ENCODE data around the gene CTDSPL.
"Not testable (repeated sequence)": the region's sequence is repeated elsewhere in the genome, so short reads cannot be mapped to it uniquely, and the experiment has no call there.

DNA sequence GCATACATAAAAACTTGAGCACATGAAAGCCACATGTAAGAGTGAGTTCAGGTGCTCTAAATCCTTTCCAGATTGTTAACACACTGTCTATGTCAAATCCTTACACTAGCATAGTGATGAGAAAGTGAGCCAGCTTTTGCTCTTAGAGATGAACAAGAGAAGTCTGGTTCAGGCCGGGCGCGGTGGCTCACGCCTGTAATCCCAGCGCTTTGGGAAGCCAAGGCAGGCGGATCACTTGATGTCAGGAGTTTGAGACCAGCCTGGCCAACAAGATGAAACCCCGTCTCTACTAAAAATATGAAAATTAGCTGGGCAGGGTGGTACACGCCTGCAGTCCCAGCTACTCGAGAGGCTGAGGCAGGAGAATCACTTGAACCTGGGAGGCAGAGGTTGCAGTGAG, 46.5 kb upstream of the CTDSPL start:
- TF ChIP-seq CSDC2, ZC3H10, ISL1 (CRISPR knock-in tag; IDR thresholded peaks at IDR 0.05): not testable (repeated sequence)
- TF ChIP-seq, protein P1, sequence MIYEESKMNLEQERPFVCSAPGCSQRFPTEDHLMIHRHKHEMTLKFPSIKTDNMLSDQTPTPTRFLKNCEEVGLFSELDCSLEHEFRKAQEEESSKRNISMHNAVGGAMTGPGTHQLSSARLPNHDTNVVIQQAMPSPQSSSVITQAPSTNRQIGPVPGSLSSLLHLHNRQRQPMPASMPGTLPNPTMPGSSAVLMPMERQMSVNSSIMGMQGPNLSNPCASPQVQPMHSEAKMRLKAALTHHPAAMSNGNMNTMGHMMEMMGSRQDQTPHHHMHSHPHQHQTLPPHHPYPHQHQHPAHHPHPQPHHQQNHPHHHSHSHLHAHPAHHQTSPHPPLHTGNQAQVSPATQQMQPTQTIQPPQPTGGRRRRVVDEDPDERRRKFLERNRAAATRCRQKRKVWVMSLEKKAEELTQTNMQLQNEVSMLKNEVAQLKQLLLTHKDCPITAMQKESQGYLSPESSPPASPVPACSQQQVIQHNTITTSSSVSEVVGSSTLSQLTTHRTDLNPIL (CRISPR knock-in tag; IDR thresholded peaks at IDR 0.05; ENCODE audit: low read depth), result not testable (repeated sequence)
- TF ChIP-seq, protein P2, sequence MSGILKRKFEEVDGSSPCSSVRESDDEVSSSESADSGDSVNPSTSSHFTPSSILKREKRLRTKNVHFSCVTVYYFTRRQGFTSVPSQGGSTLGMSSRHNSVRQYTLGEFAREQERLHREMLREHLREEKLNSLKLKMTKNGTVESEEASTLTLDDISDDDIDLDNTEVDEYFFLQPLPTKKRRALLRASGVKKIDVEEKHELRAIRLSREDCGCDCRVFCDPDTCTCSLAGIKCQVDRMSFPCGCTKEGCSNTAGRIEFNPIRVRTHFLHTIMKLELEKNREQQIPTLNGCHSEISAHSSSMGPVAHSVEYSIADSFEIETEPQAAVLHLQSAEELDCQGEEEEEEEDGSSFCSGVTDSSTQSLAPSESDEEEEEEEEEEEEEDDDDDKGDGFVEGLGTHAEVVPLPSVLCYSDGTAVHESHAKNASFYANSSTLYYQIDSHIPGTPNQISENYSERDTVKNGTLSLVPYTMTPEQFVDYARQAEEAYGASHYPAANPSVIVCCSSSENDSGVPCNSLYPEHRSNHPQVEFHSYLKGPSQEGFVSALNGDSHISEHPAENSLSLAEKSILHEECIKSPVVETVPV (CRISPR knock-in tag; IDR thresholded peaks at IDR 0.05), result not testable (repeated sequence)
- TF ChIP-seq, protein P3, sequence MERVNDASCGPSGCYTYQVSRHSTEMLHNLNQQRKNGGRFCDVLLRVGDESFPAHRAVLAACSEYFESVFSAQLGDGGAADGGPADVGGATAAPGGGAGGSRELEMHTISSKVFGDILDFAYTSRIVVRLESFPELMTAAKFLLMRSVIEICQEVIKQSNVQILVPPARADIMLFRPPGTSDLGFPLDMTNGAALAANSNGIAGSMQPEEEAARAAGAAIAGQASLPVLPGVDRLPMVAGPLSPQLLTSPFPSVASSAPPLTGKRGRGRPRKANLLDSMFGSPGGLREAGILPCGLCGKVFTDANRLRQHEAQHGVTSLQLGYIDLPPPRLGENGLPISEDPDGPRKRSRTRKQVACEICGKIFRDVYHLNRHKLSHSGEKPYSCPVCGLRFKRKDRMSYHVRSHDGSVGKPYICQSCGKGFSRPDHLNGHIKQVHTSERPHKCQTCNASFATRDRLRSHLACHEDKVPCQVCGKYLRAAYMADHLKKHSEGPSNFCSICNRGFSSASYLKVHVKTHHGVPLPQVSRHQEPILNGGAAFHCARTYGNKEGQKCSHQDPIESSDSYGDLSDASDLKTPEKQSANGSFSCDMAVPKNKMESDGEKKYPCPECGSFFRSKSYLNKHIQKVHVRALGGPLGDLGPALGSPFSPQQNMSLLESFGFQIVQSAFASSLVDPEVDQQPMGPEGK (CRISPR knock-in tag; IDR thresholded peaks at IDR 0.05; ENCODE audit: borderline replicate concordance), result not testable (repeated sequence)

Data from SK-N-SH treated with all-trans-retinoic acid at 6 μM for 48 hours (cell line).